ENCODE data around the gene WARS2.
"Not testable (repeated sequence)": the region's sequence is repeated elsewhere in the genome, so short reads cannot be mapped to it uniquely, and the experiment has no call there.

DNA sequence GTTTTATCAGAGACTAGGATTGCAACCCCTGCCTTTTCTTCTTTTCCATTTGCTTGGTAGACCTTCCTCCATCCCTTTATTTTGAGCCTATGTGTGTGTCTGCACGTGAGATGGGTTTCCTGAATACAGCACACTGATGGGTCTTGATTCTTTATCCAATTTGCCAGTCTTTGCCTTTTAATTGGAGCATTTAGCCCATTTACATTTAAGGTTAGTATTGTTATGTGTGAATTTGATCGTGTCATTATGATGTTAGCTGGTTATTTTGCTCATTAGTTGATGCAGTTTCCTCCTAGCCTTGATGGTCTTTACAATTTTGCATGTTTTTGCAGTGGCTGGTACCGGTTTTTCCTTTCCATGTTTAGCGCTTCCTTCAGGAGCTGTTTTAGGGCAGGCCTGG lies 14.6 kb upstream of the WARS2 start:
- TF ChIP-seq ELF4 (IDR thresholded peaks at IDR 0.05); SP1 (IDR thresholded peaks at IDR 0.05); ARNT (IDR thresholded peaks at IDR 0.05); NFRKB (IDR thresholded peaks at IDR 0.05); SUZ12 (IDR thresholded peaks at IDR 0.05); ZNF384 (IDR thresholded peaks at IDR 0.05); TARDBP (IDR thresholded peaks at IDR 0.05); CTBP1 (IDR thresholded peaks at IDR 0.05; ENCODE audit: borderline replicate concordance); HDGF (IDR thresholded peaks at IDR 0.05; ENCODE audit: borderline replicate concordance); FOXA1 (IDR thresholded peaks at IDR 0.05); FOXM1 (IDR thresholded peaks at IDR 0.05; ENCODE audit: borderline replicate concordance); BHLHE40 (IDR thresholded peaks at IDR 0.05; ENCODE audit: borderline replicate concordance); FOXK2 (IDR thresholded peaks at IDR 0.05): not testable (repeated sequence)
- TF ChIP-seq, protein P1, sequence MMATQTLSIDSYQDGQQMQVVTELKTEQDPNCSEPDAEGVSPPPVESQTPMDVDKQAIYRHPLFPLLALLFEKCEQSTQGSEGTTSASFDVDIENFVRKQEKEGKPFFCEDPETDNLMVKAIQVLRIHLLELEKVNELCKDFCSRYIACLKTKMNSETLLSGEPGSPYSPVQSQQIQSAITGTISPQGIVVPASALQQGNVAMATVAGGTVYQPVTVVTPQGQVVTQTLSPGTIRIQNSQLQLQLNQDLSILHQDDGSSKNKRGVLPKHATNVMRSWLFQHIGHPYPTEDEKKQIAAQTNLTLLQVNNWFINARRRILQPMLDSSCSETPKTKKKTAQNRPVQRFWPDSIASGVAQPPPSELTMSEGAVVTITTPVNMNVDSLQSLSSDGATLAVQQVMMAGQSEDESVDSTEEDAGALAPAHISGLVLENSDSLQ (IDR thresholded peaks at IDR 0.05), result not testable (repeated sequence)

All from HEK293T (cell line).